Measurements from ENCODE around the gene ATXN7L1. TPM values are rescaled to one million over a fixed set of nuclear protein-coding genes. Genes with fewer than 3 reads are reported as not detected.

ATXN7L1 gene
- total RNA-seq, 1 experiment from 2014 or later, result 24.3 TPM

GRCh38 chr7:105689067-105689819 lies 187.2 kb downstream of the ATXN7L1 start:
- no peak overlapping the region for H2BK120ac ChIP-seq (ENCODE audit: low read depth, low read length, poor library complexity, severe bottlenecking)
- peak overlapping the region; percentile 8 to 40; a peak in 3 of 5 replicates for H3K4me3 Mint-ChIP-seq
- peaks cover 4 to 7% (median 5%) of the 10 kb centered on the region in 3 experiments; a peak in 4 of 7 replicates for H3K36me3 Mint-ChIP-seq (ENCODE audit: insufficient read depth in 1 of 3, low read depth in 3 of 3)
- peak overlapping the region; percentile 54; the same call in 1 of the 2 replicates for H3K14ac ChIP-seq (ENCODE audit: insufficient read depth, low read length)
- H2AK5ac ChIP-seq (ENCODE audit: insufficient read length, low read length), result peak overlapping the region; percentile 95
- no CpG with 5 or more reads among the region's 13 CpGs for WGBS (ENCODE audit: extremely low coverage, insufficient read length, low lambda C conversion rate)
- no peaks in the 10 kb centered on the region for H4K20me1 ChIP-seq (ENCODE audit: control insufficient read depth, insufficient read depth, insufficient read length)
- peak overlapping the region; percentile 66 for H2BK12ac ChIP-seq (ENCODE audit: insufficient read length, low read depth, low read length)
- no peaks in the 10 kb centered on the region for H3K79me1 ChIP-seq (ENCODE audit: insufficient read depth, low read depth, low read length, poor library complexity, severe bottlenecking)
- no peak overlapping the region for H2AFZ ChIP-seq (ENCODE audit: low read length)
- H3K27ac Mint-ChIP-seq, result peak overlapping the region; percentile 97 to 99 (median 98)
- DNase-seq, result peak; percentile 93
- H3K4me1 Mint-ChIP-seq, result peaks cover 57 to 61% of the 10 kb centered on the region in 2 experiments
- peaks cover 3% of the 10 kb centered on the region; the same call in 1 of the 2 replicates for H3K79me2 ChIP-seq (ENCODE audit: insufficient read depth, low read length)
- peak overlapping the region; percentile 18 for H4K5ac ChIP-seq (ENCODE audit: insufficient read length, low read depth, low read length)
- no peak overlapping the region for H3K56ac ChIP-seq (ENCODE audit: insufficient read length, low read depth, low read length)
- no peaks in the 10 kb centered on the region for H3K27me3 ChIP-seq (ENCODE audit: insufficient read depth, low read length)
- peaks cover 13% of the 10 kb centered on the region; the same call in 1 of the 2 replicates for H3K4me1 ChIP-seq (ENCODE audit: insufficient read depth, low read length)
- no peak overlapping the region for H3K23ac ChIP-seq (ENCODE audit: insufficient read length, low read depth, low read length)
- peak overlapping the region; percentile 60 for H2BK20ac ChIP-seq (ENCODE audit: low read depth, low read length, poor library complexity, severe bottlenecking)
- peak overlapping the region; percentile 59 for H3K18ac ChIP-seq (ENCODE audit: insufficient read length, low read depth, low read length)
- H3K27me3 Mint-ChIP-seq (ENCODE audit: low read depth), result peaks cover 2% of the 10 kb centered on the region; the same call in 1 of the 2 replicates
- H3K4ac ChIP-seq (ENCODE audit: low read depth, low read length), result no peak overlapping the region; the same call in 1 of the 2 replicates
- H4K91ac ChIP-seq (ENCODE audit: insufficient read length, low read depth, low read length), result no peak overlapping the region
- H3K9ac ChIP-seq (ENCODE audit: extremely low read depth, insufficient read length, low read length), result peak overlapping the region; percentile 24
- H3K9me3 Mint-ChIP-seq, result no peaks in the 10 kb centered on the region
- H3K23me2 ChIP-seq (ENCODE audit: insufficient read length, low read depth, low read length, poor library complexity, severe bottlenecking), result peaks cover 3% of the 10 kb centered on the region
- TF ChIP-seq CTCF (conservative IDR thresholded peaks at IDR 0.05), result no peak
- peak overlapping the region; percentile 22 for H3K27ac ChIP-seq (ENCODE audit: insufficient read length, low read depth, low read length)
- H3K4me2 ChIP-seq (ENCODE audit: insufficient read depth, insufficient read length, low read length), result peak overlapping the region; percentile 10
- H2BK5ac ChIP-seq (ENCODE audit: insufficient read length, low read length), result peak overlapping the region; percentile 5
- no peak overlapping the region for H3T11ph ChIP-seq (ENCODE audit: low read length)
- no peaks in the 10 kb centered on the region for H3K9me3 ChIP-seq (ENCODE audit: control insufficient read depth, low read depth, low read length)
- H2BK15ac ChIP-seq (ENCODE audit: low read depth, low read length), result no peak overlapping the region
- no peak overlapping the region for H4K8ac ChIP-seq (replicated peaks; ENCODE audit: insufficient read length, low read depth, low read length)
